HG02642 (cell line): Measurements from ENCODE around the gene AKAP1.
"Not testable (repeated sequence)": the region's sequence is repeated elsewhere in the genome, so short reads cannot be mapped to it uniquely, and the experiment has no call there.

ENCODE experiments used
- ATAC-seq: cut with Tn5 transposase; IDR thresholded peaks from one replicate; pipeline ENCODE4 v1.9.1; 2021; ENCODE audit warnings: mild to moderate bottlenecking; ENCODE audit not compliant: unreplicated experiment, poor library complexity

AKAP1 gene

DNA sequence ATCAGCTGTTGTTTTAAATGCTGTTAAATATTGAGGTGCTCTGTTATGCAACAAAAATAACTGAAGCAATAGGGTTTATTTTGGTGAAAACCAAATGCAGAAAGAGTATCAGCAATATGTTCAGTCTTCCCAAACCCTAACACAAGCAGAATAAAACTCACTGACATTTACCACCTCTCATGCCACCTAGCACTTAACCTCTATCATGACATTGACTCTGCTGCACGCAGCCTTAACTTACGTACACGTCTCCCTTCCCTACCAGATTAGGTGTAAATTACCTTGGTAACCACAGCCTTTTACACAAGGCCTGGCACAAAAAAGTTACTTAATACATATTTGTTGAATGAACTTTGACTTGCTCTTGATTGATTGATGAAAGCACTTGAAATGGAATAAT lies 9.9 kb upstream of the AKAP1 start:
- no peak for ATAC-seq

- ATAC-seq, result no peak
Measured at GRCh38 chr17:57075785-57076184, 9.3 kb upstream of the AKAP1 start.

DNA sequence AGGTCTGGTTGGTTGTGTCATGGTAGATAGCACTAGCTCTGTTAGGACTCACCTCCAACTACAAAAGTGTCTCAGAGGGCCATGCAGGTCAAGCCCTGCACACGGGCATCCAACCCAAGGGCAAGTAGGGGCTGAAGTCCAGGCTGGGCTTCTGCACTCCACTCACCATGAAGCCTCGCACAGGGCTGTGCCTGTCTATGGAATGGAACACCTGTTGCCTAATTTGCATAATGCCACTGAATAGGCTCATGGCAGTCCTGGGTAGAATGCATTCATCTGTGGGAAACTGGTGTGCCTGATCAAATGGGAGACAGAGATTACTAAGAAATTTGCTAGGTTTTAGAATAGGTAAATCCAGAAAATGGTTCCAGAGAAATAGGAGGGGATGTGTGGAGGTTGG lies 8.0 kb upstream of the AKAP1 start:
- no peak for ATAC-seq

DNA sequence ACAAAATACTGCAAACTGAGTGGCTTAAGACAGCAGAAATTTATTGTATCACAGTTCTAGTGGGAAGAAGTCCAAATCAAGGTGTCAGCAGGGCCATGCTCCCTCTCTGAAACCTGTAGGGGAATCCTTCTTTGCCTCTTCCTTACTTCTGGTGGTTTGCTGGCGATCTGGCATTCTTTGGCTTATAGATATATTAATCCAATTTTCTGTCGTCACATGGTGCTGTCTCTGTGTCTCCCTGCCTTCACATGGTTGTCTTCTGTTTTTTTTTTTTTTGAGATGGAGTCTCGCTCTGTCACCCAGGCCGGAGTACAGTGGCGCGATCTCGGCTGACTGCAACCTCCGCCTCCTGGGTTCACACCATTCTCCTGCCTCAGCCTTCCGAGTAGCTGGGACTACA lies 6.8 kb upstream of the AKAP1 start:
- no peak for ATAC-seq

- ATAC-seq, result no peak
Measured at GRCh38 chr17:57080718-57081117, 4.3 kb upstream of the AKAP1 start.

GRCh38 chr17:57082441-57082840 lies 2.6 kb upstream of the AKAP1 start:
- ATAC-seq, result no peak

DNA sequence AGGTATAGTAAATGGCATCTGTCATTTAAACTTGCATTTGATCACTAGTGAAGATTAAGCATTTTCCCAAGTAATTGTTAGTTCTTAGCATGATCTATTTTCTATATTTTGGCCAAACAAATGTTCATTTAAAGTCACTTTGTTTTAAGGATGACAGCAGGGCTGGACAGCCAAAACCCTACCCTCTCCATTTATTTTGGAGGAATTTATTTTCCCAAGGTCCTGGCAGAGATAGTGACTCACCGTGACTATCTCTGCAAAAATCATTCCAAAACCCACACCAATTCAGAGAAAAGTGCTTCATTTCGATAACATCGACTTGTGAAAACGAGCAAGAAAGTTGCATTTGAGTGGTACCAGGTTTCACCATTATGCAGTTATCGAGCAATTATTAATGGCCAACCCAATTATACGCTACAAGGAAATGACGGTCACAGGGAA lies 665 bp upstream of the AKAP1 start:
- no peak for ATAC-seq

GRCh38 chr17:57085448-57086068 lies 512 bp downstream of the AKAP1 start:
- peak; percentile 43 for ATAC-seq

DNA sequence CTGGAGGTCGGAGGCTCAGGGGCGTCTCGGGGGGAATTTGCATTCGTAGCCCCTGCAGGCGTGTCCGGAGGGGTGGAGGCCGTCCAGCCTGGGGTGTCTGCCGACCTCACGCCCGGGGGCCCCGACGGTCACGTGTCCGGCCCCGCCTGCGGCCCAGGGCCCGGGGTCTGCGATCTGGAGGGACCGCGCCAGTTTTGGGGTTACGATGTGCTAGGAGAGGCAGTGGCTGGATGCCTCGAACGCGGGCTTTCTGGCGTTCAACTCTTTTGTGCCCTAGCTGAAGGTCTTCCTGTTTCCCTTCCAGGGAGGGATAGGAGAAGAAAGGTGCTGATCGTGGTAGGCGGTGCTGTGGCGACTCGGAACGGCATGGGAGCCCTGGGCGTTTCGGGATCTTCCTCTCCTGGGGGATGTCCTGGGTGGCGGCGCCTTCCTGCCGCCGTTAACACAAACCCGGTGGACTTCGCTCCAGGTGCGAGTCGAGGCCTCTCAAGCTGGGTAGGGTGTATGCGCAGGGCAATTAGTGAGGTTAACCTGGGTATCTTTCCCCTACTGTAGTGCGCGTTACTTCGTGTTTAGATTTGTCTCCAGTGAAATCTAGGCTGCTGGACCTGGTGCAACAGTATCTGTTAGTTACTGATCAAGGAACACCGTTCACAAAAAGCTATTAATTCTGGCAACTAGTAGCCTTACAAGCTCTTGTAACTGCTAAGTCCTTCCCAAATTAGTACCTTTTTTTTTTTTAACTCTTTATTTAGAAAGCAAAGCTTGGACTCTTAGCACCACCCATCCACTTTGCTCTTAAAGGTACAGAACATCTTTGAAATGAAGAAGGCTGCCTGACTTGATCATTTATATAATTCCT lies 1.3 kb downstream of the AKAP1 start:
- peak; percentile 2 for ATAC-seq

DNA sequence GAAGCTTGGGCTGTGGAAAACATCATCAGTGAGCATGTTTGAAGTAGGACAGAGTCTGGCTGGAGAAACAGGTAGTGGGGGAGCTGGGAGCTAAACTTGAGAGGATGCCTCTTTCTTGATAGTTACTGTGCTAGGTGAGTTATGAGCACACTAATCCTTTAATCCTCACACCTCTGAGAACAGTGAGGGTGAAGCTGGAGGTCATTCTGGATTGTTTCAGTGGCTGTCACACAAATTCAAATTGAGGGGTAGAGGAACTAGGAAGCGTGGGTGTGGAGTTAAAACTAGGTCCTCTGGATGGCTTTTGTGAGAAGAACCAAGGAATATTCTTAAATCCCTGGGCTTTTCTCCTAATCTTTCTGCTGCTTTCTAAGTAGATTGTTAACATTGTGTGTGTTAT lies 3.3 kb downstream of the AKAP1 start:
- ATAC-seq, result no peak

- ATAC-seq, result no peak
Measured at GRCh38 chr17:57089391-57089790, 4.3 kb downstream of the AKAP1 start.

GRCh38 chr17:57090560-57091185 lies 5.6 kb downstream of the AKAP1 start:
- ATAC-seq, result no peak

GRCh38 chr17:57091186-57091618 lies 6.2 kb downstream of the AKAP1 start:
- no peak for ATAC-seq

DNA sequence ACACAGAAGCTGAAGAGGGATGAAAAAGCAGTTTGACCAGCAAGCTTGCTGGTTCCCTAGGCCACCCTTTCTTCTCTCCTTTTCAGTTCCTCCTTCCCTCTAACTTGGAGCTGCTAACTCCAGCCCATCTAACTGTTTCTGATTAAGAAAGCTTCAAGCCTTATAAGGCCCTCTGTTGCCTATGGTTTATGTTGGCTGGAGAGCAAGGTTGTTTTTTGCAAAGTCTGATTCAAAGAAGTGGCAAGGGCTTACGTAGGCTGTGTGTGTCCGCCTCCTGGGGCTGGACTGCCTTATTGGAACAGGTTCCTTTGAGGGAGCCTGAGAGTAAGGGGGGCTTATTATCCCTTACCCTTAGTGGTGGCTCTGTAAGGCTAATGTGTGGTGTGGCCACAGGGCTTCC lies 7.1 kb downstream of the AKAP1 start:
- ATAC-seq, result no peak

GRCh38 chr17:57092779-57093178 lies 7.7 kb downstream of the AKAP1 start:
- no peak for ATAC-seq

- no peak for ATAC-seq
Measured at GRCh38 chr17:57096472-57097202, 11.6 kb downstream of the AKAP1 start.

- ATAC-seq, result no peak
Measured at GRCh38 chr17:57097832-57098421, 12.9 kb downstream of the AKAP1 start.

GRCh38 chr17:57099165-57099564 lies 14.1 kb downstream of the AKAP1 start:
- peak; percentile 59 for ATAC-seq

GRCh38 chr17:57102122-57102521 lies 17.1 kb downstream of the AKAP1 start:
- no peak for ATAC-seq

- ATAC-seq, result not testable (repeated sequence)
Measured at GRCh38 chr17:57102660-57103059, 17.6 kb downstream of the AKAP1 start.
